ENCODE measurements around the gene NR1D2.
"Not testable (repeated sequence)": the region's sequence is repeated elsewhere in the genome, so short reads cannot be mapped to it uniquely, and the experiment has no call there.

NR1D2 gene

DNA sequence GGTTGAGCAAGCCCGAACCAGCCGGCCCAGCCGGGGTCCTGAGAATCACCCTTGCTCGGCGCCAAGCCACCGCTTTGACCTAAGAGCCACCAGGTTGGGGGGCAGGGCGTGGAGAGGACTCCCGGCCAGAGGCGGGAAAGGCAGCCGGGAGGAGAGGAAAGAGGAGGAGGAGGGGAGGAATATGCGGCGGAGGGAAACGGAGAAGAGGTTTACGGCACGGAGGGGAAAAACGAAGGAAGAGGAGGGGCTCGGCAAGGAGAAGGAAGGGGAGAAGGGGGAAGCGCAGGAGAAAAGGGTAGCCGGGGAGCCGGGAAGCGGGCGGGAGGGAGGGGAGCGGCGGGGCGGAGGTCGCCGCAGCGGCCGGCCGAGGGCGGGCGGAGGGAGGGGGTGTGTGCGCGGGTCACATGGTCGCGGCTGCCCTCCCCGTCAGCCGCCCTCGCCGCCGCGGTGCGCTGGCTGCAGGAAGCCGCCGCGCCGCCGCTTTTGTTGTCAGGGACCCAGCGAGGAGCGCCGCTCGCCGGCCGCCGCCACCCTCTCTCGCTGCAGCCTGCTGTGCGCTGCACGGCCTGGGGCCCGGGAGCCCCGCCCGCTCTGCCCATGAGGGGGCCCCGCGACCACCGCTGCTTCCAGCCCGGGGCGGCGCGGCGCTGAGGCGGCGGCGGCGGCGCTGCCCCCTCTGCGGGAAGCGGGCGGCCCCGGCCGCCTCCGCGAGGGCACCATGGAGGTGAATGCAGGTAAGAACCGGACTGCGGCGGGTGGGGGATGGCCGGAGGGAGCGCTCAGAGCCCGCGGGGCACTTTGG lies at the start of gene NR1D2:
Gene NR1D2 (plus strand): TSS at position 426 of the 802 bp plus-strand sequence. CDS start 293 bp downstream, at position 719.
- DNase-seq: peak; percentile 79

GRCh38 chr3:23900744-23901143 lies 44.3 kb upstream of the NR1D2 start:
- DNase-seq: no peak

- DNase-seq: no peak
Measured at GRCh38 chr3:23904545-23904944, 40.5 kb upstream of the NR1D2 start.

DNA sequence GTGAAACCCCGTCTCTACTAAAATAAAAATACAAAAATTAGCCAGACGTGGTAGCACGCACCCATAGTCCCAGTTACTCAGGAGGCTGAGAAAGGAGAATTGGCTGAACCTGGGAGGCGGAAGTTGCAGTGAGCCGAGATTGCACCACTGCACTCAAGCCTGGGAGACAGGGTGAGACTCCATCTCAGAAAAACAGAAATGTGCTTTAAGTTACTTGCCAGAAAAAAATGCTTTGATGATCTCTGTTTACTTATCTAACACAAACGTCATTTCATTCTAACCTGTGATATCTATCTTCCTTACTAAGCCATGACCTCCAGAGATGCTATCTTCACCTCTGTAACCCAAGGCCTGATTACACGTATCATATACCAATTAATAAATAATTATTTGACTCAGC lies 35.7 kb upstream of the NR1D2 start:
- no peak for DNase-seq

DNA sequence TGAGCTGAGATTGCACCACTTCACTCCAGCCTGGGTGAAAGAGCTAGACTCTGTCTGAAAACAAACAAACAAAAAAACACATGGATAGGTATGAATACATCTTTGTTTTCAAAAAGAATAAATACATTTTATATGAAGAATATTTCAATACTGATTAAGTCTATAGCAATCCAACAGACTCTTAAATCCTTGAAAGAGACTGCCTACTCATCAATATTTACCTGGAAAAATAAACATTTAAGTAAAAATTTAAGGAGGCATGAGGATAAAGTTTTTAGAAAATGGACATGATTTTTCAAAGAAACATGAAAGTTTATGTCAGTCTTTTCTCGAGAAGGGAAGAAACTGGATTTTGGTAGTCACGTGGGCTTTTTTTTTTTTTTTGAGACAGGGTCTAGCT lies 33.7 kb upstream of the NR1D2 start:
- no peak for DNase-seq

GRCh38 chr3:23912335-23912734 lies 32.8 kb upstream of the NR1D2 start:
- not testable (repeated sequence) for DNase-seq

GRCh38 chr3:23913182-23913581 lies 31.9 kb upstream of the NR1D2 start:
- no peak for DNase-seq

GRCh38 chr3:23913873-23914743 lies 31.0 kb upstream of the NR1D2 start:
- no peak for DNase-seq

GRCh38 chr3:23915537-23916108 lies 29.5 kb upstream of the NR1D2 start:
- no peak for DNase-seq

DNA sequence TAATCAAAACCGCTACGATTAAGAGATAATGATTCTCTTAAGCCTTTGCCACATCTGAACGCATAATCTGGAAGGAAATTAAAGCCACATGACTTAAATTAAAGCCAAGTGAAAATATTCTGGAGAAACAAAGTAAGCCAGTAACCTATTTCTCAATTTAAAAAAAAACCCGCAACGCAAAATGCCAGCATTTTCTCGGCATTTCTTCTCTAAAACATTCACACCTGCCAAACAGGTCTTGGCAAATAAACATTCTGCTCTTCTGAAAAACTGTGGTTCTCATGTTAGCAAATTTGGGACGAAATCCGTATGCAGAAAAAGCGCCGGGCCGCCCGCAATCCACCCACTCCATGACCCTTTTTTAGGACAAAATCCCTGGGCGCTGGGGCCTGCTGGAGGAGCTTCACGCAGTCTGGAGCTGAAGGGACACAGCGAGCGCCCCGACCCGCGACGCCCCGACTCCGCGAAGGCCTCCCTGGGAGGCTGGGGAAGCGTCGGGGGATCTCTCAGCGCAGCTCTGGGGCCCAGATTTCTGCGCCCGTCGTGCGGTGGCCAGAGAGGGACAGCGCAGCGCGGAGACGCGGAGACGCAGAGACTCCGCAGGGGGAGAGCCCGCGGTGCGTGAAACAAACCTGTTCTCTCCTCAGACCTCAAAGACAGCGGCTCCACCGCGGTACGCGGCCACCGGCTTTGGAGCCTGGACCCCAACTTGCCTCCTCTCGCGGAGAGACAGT lies 28.8 kb upstream of the NR1D2 start:
- no peak for DNase-seq

DNA sequence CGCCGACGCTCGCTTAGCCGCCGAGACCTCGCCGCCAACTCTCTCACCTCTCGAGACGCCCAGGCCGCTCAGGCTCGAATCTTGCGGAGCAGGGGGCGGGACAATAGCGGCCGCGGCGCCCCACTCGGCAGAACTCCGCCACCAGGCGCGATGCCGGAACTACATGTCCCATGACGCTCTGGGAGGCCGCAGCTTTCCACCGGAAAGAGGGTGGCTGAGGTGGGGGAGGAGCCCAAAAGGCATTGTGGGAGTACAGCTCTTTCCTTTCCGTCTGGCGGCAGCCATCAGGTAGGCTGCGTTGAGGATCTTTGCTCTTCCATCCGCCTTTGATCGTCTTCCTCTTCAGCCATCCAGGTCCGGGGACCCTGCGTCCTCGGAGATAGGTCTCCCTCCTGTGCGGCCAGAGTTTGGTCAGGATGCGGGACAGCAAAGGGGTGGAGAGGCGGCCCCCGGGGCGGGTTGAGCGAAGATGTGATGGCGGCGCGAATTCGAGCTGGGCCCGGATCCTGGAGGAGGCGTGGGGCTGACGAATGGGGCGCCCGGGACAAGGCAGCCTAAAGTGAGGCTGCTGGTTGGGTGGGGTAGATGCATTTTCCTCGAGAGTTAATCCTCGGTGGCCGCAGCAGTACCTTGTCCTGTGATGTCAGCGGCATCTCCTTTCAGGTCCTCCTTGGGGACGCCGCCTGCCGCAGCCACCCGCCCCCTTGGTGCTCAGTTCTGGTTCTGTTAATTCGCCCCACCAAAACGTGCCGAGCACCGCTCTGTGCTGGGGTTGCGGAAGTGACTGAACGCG lies 28.0 kb upstream of the NR1D2 start, which contains the start of the genes NKIRAS1 and RPL15:
Gene NKIRAS1 (minus strand): TSS at position 105 of the 793 bp plus-strand sequence. CDS start 6,086 bp downstream, outside the sequence.
Gene RPL15 (plus strand): TSS at position 247 of the 793 bp plus-strand sequence. CDS start 728 bp downstream, outside the sequence.
- DNase-seq: peak; percentile 97

DNA sequence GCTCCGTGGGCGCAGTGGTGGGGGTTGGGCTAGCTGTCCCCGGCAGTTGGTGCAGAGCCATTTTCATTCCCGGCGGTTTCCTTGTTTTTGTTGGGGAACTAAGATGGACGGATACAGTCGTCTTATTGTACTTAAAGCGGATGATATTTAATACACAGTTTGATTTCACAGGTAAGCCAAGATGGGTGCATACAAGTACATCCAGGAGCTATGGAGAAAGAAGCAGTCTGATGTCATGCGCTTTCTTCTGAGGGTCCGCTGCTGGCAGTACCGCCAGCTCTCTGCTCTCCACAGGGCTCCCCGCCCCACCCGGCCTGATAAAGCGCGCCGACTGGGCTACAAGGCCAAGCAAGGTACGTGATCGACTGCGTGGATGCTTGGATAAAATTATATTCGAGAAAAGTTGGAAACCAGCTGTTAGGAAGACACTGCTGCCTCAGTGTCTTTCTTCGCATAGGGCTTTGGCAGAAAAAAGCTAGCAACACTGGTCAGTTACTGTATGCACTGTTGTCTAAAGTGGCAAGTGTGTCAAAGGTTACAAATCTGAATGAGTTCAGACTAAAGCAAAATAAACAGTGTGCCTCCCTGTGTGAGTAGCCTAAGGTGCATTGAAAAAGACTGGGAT lies 27.3 kb upstream of the NR1D2 start:
- DNase-seq: not testable (repeated sequence)

DNA sequence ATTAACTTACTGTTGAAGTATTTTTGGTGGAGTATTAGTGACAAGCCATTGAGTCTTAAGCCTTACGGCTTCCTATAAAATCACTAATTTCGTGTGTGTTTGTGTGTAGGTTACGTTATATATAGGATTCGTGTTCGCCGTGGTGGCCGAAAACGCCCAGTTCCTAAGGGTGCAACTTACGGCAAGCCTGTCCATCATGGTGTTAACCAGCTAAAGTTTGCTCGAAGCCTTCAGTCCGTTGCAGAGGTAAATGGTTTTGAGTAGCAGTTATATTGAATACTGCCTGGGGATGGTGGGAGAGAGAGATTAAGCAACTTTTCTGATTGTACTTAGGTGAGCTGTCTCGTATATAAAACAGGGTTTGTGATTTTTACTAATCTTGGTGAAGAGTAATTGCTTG lies 26.8 kb upstream of the NR1D2 start:
- DNase-seq: not testable (repeated sequence)

- no peak for DNase-seq
Measured at GRCh38 chr3:23919628-23920027, 25.5 kb upstream of the NR1D2 start.

- DNase-seq: no peak
Measured at GRCh38 chr3:23920151-23920655, 24.9 kb upstream of the NR1D2 start.

DNA sequence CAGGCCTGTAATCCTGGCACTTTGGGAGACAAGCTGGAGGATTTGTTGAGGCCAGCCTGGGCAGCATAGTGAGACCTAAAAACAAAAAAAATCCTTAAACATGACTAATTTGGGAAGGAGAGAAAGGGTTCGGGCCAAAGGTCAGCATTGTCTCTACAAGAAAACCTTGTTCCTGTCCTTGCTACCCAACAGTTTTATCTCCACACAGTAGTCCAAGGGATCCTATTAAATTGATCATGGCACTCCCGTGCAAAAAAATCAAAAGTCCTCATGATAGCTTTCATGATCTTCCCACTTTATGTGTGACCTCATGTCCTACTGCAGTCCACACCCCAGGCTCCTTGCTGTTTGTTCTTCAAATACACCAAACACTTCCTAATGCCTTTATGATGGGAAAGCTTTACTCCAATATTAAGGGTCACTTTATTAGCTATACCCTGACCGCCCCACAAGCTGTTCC lies 24.0 kb upstream of the NR1D2 start:
- DNase-seq: no peak

- no peak for DNase-seq
Measured at GRCh38 chr3:23923786-23924185, 21.3 kb upstream of the NR1D2 start.

GRCh38 chr3:23926246-23926645 lies 18.8 kb upstream of the NR1D2 start:
- no peak for DNase-seq

DNA sequence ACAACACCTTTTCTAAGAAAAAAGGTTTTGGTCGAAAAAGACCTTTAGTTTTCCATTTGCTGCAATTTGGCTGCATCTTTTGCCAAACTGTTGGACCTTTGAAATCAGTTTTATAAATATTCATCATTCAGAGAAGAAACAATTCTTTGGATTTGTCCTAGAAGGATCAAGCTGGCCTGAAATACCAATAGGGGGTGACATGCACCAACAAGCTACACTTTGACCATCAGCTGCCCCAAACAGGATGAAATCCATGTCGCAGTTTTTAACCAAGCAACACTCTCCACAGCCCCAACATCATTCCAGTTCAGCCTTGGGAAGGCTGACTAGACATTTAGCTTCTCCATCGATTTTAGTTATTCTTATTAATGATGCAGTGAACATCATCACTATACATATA lies 18.4 kb upstream of the NR1D2 start:
- no peak for DNase-seq

- DNase-seq: no peak
Measured at GRCh38 chr3:23928524-23928923, 16.6 kb upstream of the NR1D2 start.

- no peak for DNase-seq
Measured at GRCh38 chr3:23931597-23931996, 13.5 kb upstream of the NR1D2 start.

Measured in activated gamma-delta T cell treated with Interleukin-2 at 50 U/mL for 16 hours (primary cell).